ENCODE measurements around the gene HERPUD1.

Gene HERPUD1

DNA sequence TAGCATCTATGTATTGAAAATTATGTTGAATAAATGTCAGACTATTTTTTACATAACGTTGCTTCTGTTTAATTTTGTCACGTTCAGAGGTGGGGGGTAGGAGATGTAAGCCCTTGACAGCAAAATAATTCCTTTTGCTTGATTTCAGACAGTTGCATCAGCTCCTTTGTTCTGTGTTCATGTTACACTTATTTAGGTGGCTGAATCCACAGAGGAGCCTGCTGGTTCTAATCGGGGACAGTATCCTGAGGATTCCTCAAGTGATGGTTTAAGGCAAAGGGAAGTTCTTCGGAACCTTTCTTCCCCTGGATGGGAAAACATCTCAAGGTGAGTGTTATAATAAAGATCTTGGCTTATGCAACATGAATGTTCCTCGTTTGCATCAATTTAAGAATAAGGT, 4.5 kb downstream of the HERPUD1 start:
- no peak for DNase-seq

DNA sequence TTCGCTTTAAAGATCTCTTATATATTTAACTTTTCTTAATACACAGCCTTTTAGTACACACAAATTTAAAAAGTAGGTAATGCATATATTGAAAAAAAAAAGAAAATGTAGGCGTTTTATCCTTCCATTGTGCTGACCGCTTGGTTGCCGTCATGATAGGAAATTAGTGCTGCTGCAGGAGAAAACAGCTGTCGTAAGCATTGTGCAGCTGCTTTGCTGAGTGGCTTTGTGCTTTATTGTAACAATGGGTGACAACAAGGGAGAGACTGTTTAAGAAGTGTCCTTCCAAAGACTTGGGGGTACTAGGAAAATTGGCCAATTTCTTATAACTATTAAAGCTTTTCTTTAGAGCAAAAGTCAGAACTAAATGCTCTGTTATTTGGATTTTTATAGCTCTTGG, 5.0 kb downstream of the HERPUD1 start:
- DNase-seq, result no peak

- DNase-seq, result no peak
These were observed 6.9 kb downstream of the HERPUD1 start for GRCh38 chr16:56938664-56939513.

DNA sequence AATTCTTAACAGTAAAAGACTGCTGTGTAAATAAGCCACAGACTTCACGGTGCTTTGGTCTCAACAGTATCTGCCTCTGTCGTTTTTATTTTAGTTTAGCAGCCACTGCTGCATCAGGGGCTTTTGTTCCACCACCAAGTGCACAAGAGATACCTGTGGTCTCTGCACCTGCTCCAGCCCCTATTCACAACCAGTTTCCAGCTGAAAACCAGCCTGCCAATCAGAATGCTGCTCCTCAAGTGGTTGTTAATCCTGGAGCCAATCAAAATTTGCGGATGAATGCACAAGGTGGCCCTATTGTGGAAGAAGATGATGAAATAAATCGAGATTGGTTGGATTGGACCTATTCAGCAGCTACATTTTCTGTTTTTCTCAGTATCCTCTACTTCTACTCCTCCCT, 7.9 kb downstream of the HERPUD1 start:
- no peak for DNase-seq

DNA sequence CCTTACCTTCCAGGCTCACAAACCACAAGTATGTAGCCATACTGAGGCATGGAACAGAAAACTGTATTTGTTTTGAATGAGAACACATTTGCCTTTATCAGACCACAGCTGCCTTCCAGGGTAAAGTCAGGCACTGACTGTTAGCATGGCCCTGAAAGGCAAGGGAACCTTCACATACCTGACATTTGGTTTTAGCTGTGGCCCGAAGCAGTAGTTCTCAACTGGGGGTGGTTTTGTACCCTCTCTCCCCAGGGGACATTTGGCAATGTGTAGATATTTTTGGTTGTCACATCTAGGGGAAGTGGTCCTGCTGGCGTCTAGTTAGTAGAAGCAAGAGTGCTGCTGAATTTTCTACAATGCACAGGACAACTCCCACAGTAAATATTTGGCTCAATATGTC, 9.2 kb downstream of the HERPUD1 start:
- no peak for DNase-seq

- DNase-seq, result no peak
These were observed 10.0 kb downstream of the HERPUD1 start for GRCh38 chr16:56941856-56942331.

DNA sequence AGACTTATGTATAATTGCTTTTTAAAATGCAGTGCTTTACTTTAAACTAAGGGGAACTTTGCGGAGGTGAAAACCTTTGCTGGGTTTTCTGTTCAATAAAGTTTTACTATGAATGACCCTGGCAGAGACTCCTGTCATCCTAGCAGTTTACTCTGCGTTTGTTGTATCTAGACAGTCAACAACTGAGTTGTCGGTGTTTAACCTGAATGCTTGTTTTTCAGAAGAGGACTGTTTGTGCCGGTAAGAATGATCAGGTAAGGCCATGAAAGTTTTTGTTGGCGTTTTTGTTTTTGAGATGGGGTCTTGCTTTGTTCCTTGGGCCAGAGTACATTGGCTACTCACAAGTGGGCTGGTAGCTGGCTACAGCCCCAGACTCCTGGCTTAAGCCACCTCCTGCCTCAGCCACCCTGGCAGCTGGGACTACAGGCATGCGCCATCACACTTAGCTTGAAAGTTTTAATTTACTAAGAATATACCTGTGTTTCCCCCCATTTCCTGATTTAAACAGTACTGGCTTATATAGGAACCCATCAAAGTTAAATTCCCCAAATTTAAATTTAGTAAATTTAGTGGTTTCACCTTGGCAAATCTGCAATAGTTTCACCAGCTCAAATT, 11.9 kb downstream of the HERPUD1 start:
- no peak for DNase-seq

DNA sequence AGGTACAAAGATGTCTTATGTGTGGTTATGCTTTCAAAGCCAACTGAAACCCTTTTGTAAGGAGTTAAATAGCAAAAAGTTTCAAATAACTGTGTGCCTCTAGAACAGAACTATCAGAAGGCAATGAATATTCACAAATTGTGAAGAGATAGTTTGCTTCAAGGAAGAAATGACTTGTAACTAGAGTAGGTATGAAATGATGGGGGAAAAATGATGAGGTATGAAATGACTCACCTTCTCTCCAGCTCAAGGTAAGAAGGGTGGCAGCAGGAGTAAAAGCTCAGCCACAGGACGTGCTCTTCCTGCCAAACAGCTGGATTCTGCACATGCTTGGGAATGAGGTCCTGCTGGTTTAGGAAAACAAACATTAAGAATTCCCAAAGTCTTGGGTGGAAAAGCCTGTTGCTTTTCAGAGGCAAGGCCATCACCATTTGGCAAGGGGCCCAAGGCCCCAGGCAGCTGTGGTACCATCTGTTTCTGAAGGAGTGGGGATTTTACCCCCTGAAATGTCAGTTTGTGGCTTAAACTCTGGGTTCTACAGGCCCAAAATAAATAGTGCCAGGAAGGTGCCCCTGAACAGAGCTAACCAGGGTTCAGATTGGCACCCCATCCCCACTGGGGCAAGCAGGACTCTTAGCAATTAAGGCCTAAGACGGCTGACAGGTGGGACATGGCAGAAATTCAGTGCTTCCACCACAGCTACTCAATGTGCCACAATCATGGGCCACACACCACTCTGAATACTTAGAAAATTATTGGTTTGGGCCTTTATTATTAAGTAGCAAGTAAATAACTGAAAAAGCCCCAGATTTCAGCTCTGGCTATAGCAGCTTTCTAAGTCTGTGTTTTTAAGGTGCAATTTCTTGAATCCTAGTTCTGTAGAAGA, 13.3 kb downstream of the HERPUD1 start:
- DNase-seq, result no peak

DNA sequence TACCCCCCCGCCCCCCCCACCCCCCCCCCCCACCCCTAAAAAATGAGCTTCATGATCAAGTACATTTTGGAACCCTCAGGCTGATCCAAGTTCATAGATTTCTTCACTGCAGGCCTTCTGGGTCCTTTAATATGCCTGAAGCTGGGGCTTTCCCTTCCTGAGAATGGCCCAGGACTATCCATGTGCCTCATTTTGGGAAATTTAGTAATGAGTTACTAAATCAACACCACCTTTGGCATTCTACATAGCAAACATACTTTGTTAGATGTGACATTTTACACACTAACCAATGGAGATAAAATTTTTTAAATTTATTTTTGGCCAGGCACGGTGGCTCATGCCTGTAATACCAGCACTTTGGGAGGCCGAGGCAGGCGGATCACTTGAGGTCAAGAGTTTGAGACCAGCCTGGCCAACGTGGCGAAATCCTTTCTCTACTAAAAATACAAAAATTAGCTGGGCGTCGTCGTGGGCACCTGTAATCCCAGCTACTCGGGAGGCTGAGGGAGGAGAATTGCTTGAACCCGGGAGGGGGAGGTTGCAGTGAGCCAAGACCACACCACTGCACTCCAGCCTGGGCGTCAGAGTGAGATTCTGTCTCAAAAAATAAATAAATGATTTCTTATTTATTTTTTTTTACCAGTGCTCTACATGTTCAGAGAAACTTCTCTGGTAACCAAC, 14.0 kb downstream of the HERPUD1 start:
- DNase-seq, result no peak

- no peak for DNase-seq
These were observed 15.0 kb downstream of the HERPUD1 start for GRCh38 chr16:56946767-56947603.

DNA sequence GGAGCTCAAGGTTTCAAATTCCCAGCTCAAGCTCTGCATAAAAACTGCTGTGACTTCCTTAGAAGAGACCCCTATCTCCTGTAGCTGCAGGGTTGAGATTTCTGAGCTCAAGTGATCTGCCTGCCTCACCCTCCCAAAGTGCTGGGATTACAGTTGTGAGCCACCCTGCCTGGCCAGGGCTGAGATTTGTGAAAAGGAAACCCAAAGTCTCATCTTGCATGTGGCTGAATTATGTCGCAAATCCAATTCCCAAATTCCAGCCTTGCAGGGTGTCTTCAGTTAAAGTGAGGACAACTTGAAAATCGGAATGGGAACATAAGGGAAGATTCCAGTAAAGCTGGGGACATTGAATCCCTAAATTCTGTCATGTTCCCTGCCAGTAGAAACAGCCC, 15.7 kb downstream of the HERPUD1 start:
- DNase-seq, result no peak

DNA sequence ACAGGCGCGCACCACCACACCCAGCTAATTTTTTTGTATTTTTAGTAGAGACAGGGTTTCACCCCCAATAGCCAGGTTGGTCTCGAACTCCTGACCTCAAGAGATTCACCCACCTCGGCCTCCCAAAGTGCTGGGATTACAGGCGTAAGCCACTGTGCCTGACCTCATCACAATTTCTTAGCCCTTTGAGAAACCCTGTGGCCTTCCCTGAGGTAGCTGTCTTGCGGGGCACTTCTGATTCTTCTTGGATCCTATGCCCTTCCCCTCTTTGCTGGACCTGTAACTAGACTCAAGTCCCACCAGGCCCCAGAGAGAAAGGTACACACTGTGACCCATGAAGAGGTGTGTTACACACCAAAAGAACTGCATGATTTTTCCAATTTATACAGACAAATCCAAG, 16.3 kb downstream of the HERPUD1 start:
- DNase-seq, result no peak

DNA sequence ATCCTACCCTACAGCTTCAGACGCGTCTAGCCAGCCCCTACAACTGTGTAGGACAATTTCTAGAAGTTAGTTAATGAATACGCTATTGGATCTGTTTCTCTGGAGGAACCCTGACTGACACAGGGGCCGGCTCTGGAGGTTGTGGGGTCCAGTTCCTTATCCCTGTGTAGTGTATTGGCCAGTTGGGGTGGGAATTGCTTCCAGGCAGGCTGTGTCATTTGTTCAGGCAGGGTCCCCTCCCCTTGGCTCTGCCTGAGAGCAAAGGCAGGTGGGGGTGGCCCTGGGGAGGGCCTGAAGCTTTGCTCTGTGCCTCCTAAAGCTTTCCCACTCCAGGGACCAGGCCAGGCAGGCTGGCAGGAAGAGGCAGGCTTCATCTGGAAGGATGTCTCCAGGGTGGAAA, 18.1 kb downstream of the HERPUD1 start:
- DNase-seq, result no peak

- DNase-seq, result no peak
These were observed 18.5 kb downstream of the HERPUD1 start for GRCh38 chr16:56950455-56950854.

GRCh38 chr16:56950881-56951771, 19.2 kb downstream of the HERPUD1 start:
- DNase-seq, result no peak

GRCh38 chr16:56953006-56953405, 21.1 kb downstream of the HERPUD1 start:
- no peak for DNase-seq

GRCh38 chr16:56956076-56956475, 24.1 kb downstream of the HERPUD1 start:
- DNase-seq, result no peak

- no peak for DNase-seq
These were observed 24.8 kb downstream of the HERPUD1 start for GRCh38 chr16:56956756-56957155.

DNA sequence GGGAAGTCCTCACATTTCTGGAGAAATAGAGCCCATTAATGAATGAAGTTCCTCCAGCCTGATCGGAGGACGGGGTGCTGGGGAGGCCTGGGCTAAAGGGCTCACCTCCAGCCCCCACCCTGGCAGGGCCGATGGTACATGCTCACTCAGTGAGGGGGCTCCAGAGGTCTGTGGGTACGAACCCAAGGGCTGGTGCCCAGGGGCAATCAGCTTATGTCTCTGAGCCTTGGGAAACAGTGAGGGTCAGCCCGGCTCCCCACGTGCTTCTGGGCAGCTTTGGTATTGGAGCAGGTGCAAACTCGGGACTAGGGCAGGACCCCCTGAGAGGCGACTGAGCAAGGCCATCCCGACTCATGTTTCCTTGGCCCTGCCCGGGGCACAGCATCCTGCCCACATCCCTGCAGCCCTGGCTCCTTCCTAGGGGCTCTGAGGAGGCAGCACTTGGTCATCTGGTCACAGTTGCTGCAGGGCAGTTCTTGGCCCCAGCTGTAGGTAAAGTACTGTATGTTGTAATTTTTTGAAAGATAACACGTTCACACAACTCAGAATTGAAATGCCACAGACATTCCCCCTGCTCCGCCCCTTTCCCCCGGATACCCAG, 28.8 kb downstream of the HERPUD1 start:
- no peak for DNase-seq

- no peak for DNase-seq
These were observed 29.4 kb downstream of the HERPUD1 start for GRCh38 chr16:56961386-56961785.
